GM21786 (cell line): Measurements from ENCODE around the gene ZNF488.

Experiments used
- ATAC-seq: cut with Tn5 transposase; IDR thresholded peaks from one replicate; pipeline ENCODE4 v1.9.1; 2021; ENCODE audit not compliant: unreplicated experiment

The ZNF488 gene

DNA sequence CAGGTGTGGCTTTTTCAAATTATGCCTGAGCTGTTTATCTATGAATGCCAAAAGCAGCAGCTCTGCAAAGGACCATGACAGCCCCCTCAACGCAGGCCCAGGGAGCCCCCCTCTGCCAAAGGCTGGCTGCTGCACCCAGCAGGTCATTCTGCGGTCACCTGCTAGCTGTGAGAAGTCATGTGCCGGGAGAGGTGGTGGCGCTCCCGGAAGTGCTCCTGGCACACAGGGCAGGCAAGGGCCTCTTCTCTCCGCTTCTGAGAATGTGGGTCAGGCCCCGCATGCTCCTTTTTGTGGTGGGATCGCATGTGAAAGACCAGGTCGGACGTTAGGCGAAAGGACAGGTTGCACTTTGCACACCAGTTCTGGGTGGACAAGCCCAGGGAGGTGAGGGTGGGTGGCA is 16.4 kb downstream of the ZNF488 start:
- no peak for ATAC-seq

DNA sequence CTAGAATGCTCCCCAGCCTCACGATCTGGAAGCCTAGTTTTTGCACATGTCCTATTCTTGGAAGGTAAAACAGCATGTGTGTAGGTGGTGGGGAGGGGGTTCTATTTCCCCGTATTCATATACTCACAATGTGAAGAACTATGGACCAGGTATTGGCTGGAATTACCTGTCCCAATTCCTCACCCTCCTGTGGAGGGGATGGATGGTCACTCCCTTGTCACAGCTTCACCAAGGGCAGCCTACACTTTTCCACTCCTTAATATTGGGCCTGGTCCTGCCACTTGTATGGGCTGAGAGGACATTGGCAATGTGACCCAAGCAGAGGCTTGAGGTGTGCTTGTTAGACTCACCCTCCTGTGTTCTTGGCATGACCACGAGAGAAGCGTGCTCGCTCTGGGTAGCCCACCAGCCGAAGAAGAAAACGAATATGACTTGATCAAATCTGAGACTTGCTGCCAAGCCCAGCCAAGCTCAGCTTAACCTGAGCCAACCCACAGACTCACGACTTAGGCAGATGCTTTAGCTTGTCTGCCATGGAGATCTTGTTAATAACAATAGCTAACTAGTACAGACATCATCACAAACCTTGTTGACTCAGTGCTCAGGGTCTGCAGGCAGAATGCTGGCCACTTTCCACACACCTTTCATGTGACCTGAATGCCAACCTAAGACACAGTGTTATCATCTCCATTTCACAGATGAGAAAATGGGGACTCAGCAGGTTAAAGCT is 17.2 kb downstream of the ZNF488 start:
- no peak for ATAC-seq

GRCh38 chr10:47366181-47366631 is 17.9 kb downstream of the ZNF488 start:
- no peak for ATAC-seq

DNA sequence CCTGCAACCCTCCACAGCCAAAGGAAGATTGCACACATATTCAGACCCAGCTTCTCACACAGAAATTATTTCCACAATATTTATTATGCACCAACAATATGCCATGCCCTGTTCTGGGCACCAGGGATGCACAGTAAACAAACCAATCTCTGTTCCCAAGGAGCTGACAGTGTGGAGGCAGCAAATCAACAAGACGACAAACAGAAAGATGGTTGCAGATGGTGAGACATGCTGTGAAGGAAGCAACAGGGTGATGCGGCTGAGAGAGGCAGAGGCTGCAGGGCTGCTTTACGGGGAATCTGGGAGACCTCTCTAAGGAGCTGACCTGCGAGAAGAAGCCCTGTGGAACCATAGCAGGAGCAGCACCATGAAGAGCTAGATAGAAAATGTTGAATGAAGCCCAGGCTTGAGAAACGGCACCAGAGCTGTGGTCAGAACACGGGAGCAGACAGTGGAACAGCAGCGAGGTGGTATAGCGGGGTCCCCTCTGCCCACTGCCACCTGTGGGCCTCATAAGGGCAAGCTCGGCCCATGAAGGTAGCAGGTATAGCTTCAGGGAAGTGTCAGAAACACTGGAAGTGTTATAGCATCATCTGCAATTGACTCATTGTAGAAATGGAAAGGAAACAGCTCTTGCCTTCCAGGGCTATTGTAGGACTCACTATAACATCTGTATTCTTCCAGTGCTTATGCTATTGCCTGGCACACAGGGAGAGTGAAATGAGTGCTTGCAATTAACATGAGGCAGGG is 18.5 kb downstream of the ZNF488 start:
- ATAC-seq: no peak

DNA sequence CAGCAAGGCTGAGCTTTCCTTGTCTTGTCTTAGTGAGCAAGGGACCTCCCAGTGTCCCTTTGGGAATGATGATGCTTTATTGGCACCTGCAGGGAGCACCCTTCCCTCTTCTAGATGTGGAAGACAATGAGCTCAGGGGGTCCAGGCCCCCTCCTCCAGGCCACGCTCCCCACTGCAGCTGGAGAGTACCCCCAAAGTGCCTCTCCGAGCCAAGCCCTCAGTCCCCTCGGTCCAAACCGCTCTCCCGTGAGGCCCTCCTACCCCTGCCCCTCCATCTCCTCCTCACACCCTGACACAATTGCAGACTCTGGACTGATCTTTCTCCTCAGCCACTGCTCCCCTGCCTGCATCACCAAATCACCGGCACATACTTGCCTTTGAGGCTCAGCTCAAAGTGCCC is 19.2 kb downstream of the ZNF488 start:
- no peak for ATAC-seq

GRCh38 chr10:47364366-47364765 is 19.7 kb downstream of the ZNF488 start:
- ATAC-seq: no peak

- ATAC-seq: no peak
Measured at GRCh38 chr10:47363781-47364180, 20.3 kb downstream of the ZNF488 start.

- ATAC-seq: no peak
Measured at GRCh38 chr10:47362199-47362598, 21.9 kb downstream of the ZNF488 start.

GRCh38 chr10:47361293-47361692 is 22.8 kb downstream of the ZNF488 start:
- ATAC-seq: no peak

- ATAC-seq: no peak
Measured at GRCh38 chr10:47360419-47361040, 23.6 kb downstream of the ZNF488 start.

GRCh38 chr10:47359626-47360418 is 24.3 kb downstream of the ZNF488 start:
- ATAC-seq: no peak

DNA sequence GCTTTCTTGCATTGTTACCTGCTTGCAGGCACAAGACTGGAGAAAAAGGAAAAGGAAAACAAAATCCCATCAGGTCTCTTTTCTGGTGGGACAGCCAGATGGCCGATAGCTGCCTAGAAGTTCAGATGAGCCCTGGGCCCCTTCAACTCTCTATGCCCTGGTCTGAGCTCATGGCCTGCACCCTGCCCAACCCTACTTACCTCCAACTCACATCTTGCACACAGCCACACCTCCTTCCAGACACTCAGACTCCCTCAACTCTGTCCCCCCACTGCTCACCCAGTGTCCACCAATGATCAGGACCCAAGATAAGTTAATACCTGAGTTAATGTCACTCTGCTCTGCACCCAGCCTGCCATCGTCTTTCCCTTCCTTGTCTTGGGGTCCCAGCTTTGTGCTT is 25.0 kb downstream of the ZNF488 start:
- no peak for ATAC-seq

DNA sequence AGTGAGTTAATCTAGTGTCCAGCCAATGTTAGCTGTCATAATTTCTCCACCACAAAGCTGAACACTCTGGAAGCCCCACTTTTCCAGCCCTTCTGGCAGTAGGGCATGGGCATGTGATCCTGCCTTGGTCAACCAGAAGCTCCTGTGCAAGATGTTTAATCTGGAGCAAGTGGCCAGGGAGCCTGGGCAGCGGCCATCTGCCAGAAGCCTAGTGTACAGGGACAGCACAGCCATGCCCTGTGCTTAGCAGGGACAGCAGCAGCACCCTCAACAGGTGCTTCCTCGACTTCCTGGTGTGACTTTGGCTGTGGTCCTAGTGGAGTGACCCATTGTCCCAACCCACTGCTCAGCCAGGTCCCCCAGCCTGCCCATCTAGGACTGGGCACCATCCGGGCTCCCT is 25.6 kb downstream of the ZNF488 start:
- ATAC-seq: no peak

GRCh38 chr10:47357911-47358310 is 26.2 kb downstream of the ZNF488 start:
- no peak for ATAC-seq

GRCh38 chr10:47357131-47357582 is 26.9 kb downstream of the ZNF488 start:
- no peak for ATAC-seq

DNA sequence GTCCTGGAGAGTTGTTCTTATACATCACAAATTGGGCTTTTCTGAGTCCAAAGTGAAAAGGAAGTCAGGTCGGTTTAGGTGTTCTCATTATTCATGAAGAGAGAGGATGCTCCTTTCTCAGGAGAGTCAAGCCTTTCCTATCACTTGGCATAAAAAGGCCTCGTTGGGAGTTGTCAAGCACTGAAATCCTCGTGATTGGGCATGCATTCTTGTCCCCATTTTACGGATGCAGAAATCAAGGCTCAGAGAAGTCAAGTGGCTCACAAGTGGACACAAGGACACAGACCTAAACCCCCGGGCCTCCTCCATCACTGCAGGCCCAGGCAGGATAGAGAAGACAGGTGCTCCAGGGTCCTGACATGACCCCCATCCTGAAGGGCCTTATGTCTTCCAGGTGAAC is 27.4 kb downstream of the ZNF488 start:
- no peak for ATAC-seq

GRCh38 chr10:47354900-47355299 is 29.2 kb downstream of the ZNF488 start:
- ATAC-seq: no peak

- ATAC-seq: no peak
Measured at GRCh38 chr10:47354165-47354564, 29.9 kb downstream of the ZNF488 start.

DNA sequence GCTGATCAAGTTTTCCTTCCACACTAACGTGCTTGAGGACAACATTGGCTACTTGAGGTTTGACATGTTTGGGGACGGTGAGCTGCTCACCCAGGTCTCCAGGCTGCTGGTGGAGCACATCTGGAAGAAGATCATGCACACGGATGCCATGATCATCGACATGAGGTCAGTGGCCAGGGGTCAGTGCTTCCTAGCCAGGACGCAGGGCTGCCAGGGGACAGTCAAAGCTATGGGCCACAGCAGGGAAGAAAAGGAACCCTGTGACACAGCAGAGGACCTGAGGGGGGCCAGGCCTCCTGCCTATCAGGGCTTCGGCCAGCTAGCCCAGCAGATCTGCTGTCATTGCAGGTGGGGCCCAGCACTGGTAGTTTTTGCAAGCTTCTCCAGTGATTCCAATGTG is 30.7 kb downstream of the ZNF488 start:
- no peak for ATAC-seq

DNA sequence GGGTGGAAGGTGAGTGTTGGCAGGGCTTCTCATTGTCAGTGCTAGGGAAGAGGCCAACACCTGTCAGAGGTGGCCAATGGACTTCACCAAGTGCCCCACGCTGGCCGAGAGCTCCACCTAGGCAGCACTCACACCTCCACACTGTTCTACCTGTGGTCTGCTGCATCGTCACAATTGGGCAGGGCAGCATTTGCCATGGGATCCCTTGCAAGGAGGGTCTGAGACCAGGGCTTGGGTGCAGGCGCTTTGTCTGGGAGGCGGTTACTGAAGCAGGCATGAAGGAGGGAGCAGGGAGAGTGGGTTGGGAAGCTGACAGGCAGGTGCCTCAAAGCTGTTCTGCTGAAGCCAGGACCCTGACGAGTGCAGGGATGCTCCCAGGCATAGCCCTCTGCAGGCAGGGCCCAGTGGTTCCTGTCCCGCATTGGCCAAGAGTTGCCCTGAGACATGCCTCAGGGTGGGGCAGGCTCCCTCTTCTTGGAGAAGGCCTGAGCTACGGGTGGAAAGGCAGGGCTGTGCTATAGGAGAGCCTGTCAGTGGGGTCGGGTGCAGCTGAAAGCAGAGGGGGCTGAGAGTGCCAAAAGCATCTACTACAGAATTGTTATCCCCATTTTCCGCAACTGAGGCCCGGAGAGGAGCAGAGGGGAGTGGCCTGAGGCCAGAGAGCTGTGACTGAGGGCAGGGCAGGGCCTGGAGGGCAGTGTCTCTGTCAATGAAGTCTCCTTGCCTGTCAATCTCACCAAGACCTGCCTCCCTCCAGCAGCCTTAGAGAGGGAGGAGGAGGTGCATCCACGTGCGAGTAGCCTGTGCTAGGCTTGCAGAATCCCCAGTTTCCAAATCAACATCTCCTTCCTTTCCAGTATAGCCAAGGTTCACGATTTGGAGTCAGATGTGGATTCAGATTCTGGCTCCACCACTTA is 31.9 kb downstream of the ZNF488 start:
- ATAC-seq: no peak
